Measurements from ENCODE around the gene FGF3.

The FGF3 gene

DNA sequence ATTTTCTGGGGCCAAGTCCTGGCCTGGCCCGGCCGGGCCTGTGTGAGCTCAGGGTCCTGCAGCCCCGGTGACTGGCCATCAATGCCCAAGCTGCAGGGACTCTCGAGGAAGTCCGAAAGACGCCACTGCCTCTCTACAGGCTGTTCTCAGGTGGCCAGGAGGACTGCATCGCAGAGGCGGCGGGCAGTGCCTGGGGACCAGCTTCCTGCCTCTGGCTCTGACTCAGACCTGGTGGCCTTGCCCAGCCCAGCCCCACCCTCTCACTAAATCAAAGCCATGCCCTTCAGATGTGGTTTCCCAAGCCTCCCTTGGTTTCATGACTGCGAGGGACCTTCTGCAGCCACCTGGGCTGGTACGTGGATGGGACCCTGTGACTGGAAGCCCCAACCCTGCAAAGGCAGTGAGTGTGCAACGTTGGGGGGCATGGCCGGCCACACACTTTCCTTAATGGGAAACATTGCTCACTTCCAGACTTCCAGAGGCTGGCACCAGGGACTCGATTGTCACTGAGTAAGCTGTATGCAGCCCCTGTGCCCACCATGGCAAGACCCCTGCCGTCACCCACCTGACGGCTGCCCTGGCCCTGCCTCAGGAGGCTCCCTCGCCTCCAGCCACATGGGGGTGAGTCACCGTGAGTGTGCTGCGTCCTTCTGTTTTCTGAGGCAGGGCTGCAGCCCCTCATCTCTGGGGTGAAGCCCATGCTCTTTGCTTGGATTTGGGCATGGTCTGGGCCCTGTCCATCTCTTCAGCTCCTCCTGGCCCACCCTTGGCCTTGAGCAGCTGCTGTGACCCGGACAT is 6.0 kb upstream of the FGF3 start:
- no peak for DNase-seq (ENCODE audit: low spot score)

- DNase-seq (ENCODE audit: low spot score), result no peak
These were observed 4.5 kb upstream of the FGF3 start for GRCh38 chr11:69823641-69824265.

DNA sequence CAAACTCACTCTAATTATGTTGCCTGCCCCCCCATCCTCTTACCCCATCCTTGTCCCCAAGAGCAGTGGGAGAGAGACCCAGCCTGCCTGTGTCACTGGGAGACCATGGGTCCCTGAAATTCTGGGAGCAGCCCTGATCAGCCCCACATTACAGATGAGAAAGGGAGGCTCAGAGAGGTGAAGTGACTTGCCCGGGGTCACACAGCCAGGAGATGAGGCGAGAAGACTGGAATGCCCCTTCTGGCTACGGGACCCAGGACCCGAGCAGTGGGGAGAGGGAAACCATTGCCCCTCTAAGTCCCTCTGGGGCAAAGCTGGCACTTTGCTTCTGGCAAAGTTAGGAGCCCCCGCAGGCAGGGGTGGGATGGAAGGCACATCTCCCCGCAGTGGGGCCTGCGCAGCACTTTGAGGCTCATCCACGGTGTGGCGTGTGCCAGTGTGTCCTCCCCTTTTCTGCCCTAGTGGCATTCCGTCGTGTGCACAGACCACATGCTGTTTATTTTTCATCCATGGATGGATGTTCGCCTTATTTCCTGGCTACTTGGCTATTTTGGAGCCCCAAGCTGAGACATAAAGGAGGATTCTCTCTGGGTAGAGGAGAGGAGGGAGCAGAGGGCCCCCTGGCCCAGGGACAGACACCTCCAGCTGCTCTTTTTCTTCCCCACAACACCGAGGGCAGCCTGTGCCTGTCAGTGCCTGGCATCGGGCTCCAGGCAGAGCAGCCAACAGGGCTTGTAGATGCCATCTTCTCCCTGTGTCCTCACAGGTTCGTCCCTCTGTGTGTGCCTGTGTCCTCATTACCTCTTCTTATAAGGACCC is 3.7 kb upstream of the FGF3 start:
- DNase-seq (ENCODE audit: low spot score), result no peak

DNA sequence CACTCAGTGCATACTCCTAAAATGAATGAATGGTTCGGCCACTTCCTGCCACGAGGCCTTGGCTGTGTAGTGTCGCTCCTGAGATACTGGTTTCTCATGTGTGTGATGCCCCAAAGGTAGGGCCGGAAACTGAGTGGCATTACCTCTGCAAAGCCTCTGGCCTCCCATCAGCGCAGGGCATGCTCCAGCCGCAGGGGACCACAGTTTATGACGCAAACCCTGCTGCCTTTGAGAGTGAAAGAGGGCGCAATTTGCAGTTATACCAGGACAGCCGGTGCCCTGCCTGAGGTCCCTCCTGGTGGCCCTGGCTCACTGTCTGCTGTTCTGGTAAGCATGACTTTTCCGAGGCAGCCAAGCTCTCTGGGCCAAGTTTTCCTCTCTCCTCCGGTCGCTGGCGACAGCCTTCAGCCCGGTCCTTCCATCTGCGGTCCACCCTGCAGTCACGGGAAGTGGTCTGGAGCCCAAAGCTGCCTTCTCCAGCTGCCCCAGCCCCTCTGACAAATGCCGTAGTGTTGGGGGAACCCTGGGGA is 2.4 kb upstream of the FGF3 start:
- DNase-seq (ENCODE audit: low spot score), result no peak

DNA sequence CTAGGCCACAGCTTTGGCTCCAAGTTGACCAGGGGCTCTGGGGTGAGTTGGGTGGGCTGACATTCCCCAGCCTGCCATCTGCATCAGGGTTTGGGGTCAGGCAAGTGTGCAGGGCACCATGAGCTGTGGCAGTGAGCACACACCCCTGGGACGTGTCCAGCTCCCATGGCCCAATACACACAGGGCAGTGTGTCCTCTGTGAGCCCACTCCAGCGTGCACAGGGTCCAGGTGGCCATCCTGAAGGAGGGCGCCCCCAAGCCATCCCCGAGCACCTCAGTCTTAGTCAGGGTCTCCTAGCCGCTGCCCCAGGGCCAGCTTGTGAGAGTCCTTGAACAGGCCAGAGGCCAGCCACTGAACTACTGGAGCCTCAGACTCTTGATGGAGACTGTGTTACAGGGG is 1.2 kb upstream of the FGF3 start:
- DNase-seq (ENCODE audit: low spot score), result no peak

DNA sequence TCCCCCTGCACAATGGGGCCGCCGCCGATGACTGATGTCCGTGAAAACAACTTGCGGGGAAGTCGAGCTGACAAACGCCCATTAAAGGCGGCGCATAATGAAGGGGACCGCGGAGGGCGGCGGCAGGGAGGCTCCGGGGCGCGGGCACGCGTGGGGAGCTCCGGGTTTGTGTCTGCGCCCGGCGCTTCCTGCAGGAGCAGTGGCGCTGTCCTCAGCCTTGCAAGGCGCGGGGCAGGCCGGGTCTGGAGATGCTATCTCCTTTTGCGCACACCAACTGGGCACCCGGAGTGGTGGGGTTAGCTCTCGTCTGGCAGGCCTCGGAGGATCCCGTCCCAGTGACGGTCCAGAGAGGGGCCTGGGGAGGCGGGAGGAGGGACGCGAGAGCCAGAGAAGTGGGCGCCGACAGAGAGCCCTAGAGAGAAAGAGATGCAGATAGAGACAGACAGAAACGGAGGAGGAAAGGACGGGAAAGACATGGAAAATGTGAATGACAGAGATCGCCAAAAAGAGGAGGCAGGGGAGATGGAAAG is 390 bp upstream of the FGF3 start:
- no peak for DNase-seq (ENCODE audit: low spot score)

GRCh38 chr11:69818231-69818602 is 999 bp downstream of the FGF3 start:
- DNase-seq (ENCODE audit: low spot score), result no peak

DNA sequence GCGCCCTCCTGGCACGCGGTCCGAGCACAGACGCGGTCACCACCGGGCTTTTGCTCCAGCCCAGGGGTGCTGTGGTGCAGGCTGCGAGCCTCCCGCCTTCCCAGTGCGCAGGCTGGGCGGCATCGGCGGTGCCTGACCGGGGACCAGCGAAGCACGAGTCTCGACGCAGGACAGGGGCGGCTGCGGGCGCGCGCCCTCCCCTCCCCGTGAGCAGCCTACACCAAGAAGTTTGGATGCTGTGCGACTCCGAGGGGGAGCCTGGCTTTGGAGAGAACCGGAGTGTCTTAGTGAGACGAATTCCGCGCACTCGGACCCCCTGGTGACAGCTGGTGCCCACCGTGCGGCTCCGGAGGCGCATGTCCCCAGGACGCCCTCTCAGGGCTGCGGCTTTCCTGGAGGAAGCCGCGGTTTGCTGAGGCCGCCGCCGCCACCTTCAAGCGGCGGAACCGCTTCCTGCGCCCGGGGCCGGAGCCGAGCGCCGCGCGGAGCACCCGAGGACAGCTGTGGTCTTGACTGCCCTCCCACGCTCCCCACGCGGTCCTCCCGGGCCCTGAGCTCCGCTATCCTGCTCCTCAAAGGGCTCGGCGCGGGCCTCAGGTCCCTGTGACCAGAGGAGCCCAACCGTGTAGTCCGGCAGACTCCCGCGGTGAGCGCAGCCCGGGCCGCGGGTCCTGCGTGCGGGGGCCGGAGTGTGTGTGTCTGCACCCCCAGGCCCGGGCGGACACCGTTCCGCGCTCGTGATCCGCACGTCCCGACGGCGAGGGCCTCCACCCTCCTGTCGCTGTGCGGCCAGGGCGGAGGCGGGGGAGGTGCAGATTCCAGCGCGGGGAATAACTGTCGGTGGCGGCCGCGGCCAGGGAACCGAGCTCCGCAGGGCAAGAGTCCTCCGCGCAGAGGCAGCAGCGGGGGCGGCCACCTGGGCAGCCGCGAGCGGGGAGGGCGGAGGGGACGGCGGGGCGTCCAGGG is 1.7 kb downstream of the FGF3 start:
- DNase-seq (ENCODE audit: low spot score), result no peak

- DNase-seq (ENCODE audit: low spot score), result no peak
These were observed 2.5 kb downstream of the FGF3 start for GRCh38 chr11:69816671-69817070.

GRCh38 chr11:69815973-69816372 is 3.2 kb downstream of the FGF3 start:
- no peak for DNase-seq (ENCODE audit: low spot score)

DNA sequence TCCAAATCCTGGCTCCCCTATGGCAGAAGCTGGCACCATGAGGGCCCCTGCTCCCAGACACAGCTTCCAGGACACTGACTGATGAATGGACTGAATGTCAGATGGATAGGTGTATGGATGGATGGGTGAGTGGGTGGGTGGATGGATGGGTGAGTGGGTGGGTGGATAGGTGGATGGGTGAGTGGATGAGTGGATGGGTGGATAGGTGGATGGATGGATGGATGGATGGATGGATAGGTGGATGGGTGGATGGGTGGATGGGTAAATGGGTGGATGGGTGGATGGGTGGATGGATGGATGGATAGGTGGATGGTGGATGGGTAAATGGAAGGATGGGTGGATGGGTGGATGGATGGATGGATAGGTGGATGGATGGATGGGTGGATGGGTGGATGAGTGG is 4.3 kb downstream of the FGF3 start:
- no peak for DNase-seq (ENCODE audit: low spot score)

GRCh38 chr11:69814411-69814810 is 4.8 kb downstream of the FGF3 start:
- DNase-seq (ENCODE audit: low spot score), result no peak

DNA sequence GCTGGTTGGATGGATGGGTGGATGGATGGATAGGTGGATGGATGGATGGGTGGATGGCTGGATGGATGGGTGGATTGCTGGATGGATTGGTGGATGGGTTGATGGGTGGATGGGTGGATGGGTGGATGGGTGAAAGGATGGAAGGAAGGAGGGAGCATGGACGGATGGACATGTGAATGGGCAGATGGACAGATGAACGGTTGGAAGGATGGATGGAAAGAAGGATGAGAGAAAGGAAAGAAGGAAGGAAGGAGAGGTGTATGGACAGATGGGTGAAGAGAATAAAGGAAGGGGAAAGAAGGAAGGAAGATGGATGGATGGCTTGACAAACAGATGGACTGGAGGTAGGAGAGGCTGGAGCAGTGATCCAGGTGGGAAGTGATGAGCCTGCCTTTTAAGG is 5.4 kb downstream of the FGF3 start:
- DNase-seq (ENCODE audit: low spot score), result no peak

- no peak for DNase-seq (ENCODE audit: low spot score)
These were observed 6.3 kb downstream of the FGF3 start for GRCh38 chr11:69812946-69813345.

- no peak for DNase-seq (ENCODE audit: low spot score)
These were observed 7.0 kb downstream of the FGF3 start for GRCh38 chr11:69812256-69812655.

- no peak for DNase-seq (ENCODE audit: low spot score)
These were observed 7.8 kb downstream of the FGF3 start for GRCh38 chr11:69811431-69811830.

DNA sequence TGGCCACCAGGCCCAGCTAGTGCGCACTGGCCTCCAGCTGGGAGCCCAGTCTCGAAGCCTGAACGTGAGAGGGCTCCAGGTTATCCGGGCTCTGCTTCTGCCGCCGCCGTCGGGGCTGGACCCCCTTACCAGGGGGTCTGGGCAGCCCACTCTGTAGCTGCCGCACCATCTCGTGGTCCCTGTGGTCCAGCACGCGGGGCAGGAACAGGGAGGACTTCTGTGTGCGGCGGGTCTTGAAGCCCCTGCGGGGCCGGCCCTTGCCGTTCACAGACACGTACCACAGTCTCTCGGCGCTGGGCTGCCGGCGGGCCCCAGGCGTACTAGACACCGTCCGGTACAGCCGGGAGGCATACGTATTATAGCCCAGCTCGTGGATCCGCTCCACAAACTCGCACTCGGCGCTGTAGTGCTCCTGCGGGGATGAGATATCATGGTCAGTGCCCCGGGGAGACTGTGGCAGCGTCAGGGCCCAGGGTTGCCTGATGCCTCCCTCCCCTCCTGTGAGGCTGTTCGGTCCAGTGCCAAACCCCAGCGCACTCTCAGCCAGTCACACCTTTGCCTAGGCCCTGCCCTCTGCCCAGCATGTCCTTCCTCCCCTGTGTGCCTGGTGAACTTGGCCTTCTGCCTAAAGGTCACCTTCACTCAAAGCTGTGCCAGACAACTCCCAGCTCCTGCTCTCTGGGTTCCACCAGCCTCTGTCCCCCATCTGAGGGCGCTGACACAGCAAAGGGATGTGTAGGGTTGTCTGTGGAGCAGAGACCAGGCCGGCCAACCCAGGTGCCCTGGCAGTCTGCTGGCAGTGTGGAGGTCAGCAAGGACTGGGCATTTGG is 8.7 kb downstream of the FGF3 start:
- DNase-seq (ENCODE audit: low spot score), result no peak

DNA sequence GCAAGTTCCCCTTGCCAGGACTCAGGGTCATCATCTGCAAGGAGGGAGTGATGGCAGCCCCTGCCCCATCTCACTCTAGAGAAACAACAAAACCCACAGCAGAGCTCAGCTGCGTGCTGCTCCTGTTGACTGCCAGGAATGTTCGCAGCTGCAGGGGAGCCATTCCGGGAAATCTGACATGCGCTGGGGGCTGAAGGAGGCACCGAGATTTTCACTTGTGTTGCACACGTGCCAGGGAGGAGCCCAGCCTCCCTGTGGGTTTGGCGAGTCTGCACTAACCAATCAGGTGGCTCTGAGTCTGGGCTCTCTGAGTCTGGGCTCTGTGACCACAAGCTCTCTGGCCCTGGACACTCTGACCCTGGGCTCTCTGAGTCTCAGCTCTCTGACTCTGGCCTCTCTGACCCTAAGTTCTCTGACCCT is 10.5 kb downstream of the FGF3 start:
- DNase-seq (ENCODE audit: low spot score), result peak; percentile 67

DNA sequence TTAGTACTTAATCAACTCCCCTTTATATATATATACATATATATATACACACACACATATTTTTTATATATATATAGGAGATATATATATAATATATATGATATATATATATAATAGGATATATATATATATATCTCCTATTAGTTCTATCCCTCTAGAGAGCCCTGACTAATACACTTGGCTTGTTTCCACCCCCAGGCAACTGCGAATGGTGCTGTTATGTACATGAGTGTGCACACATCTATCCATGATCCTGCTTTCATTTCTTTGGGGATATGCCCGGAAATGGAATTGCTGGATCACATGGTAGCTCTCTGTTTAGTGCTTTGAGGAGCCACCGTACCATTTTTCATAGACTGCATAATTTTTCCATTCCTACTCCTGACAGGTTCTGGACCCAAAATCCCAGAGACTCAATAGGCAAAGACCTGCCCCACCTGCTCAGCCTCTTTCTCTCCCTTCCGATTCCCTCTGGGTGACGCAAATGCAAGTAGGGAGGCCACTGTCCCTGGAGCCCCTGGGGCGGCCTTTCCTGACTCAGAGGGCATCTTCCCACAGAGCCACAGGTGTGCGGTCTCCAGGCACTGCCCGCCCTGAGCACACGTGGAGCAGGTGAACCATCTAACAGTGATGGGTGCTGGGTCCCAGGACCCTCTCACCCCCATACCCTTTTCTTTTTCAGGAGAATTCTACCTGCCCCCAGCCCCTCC is 12.0 kb downstream of the FGF3 start:
- DNase-seq (ENCODE audit: low spot score), result no peak
